ENCODE data around the gene ANKRD34A. TPM values are rescaled to one million over a fixed set of nuclear protein-coding genes. Genes with fewer than 3 reads are reported as not detected.
A peak's percentile ranks its signal among the peaks of the same experiment; 100 is the strongest.

Gene ANKRD34A
- total and polyA plus RNA-seq, 2 of the 13 experiments (the other 11 are each of a cell fraction or from before 2014, with no cell fraction given), result 0.05 to 0.07 TPM

- Histone ChIP-seq H2AFZ (ENCODE audit: low read length) (no peak overlapping the region), H3K27ac (ENCODE audit: extremely low read length, insufficient read depth, low read length) (no peak overlapping the region), H4K20me1 (ENCODE audit: insufficient read depth, low read length) (no peaks in the 10 kb centered on the region), H3K79me2 (ENCODE audit: insufficient read depth, low read length) (no peaks in the 10 kb centered on the region), H3K9ac (ENCODE audit: insufficient read depth, low read depth, low read length) (no peak overlapping the region), H3K36me3 (replicated peaks in 1 of 2; ENCODE audit: control insufficient read depth in 1 of 2, insufficient read depth in 2 of 2, low read length in 2 of 2) (no peaks in the 10 kb centered on the region), H3K9me3 (ENCODE audit: low read length) (no peaks in the 10 kb centered on the region), H3K4me2 (ENCODE audit: low read depth, low read length) (no peak overlapping the region), H3K27me3 (ENCODE audit: control insufficient read depth in 1 of 2, insufficient read depth in 2 of 2, low read length in 2 of 2) (no peaks in the 10 kb centered on the region), H3K4me3 (replicated peaks in 1 of 3; ENCODE audit: insufficient read depth in 1 of 3, low read depth in 2 of 3, low read length in 3 of 3) (no peak overlapping the region), H3K4me1 (ENCODE audit: insufficient read depth, low read length) (peaks cover 71% of the 10 kb centered on the region)
- DNase-seq (ENCODE audit: low spot score) (no peak), ATAC-seq (no peak), FAIRE-seq (no peak)
- TF ChIP-seq SALL1 (CRISPR knock-in tag; IDR thresholded peaks at IDR 0.05), result no peak
- no peak for TF ChIP-seq SKI (IDR thresholded peaks at IDR 0.05; ENCODE audit: partially characterized antibody)
- TF ChIP-seq ZBTB33 (CRISPR knock-in tag; IDR thresholded peaks at IDR 0.05), result no peak
- TF ChIP-seq ARID3A (IDR thresholded peaks at IDR 0.05; ENCODE audit: low read depth, low read length), result no peak
- no peak for TF ChIP-seq GABPA (IDR thresholded peaks at IDR 0.05; ENCODE audit: low read depth, low read length)
- TF ChIP-seq GABPA (CRISPR knock-in tag; IDR thresholded peaks at IDR 0.05; ENCODE audit: low read depth), result peak; percentile 4; the same call in 1 of the 2 replicates
- BruUV-seq (replicated peaks), result no TSS peak
- ChIA-PET POLR2A (interaction anchor here (0.6 to 2.9 kb wide), 7 partner anchors 11 to 72 kb away, joined by 3 to 9 read pairs (median 4); partner anchors contain the start of genes ANKRD34A, POLR3GL and RBM8A), CTCF (ENCODE audit: low intra/inter-chr PET ratio, low total read pairs) (interaction anchor here (4.4 kb wide), 1 partner anchor 27 kb away, joined by 60 read pairs; no protein-coding TSS in a partner anchor)
- intact Hi-C loops (cut with micrococcal nuclease; ENCODE audit: unreplicated experiment), result loop anchor here (5.0 kb wide), 1 partner anchor 88 kb away; no protein-coding TSS in a partner anchor
- WGBS (ENCODE audit: low lambda C conversion rate), result 96% methylated on average over 7 of the region's 7 CpGs
- in situ Hi-C loops (cut with HindIII; ENCODE audit: extremely low pct_ligation_motif_present, low pct_unique_long_range_greater_than_20kb), result loop anchor here (5.0 kb wide), 1 partner anchor 32 kb away; no protein-coding TSS in a partner anchor
These were observed 15.5 kb upstream of the ANKRD34A start for GRCh38 chr1:145979746-145980456.
